COLO668 (cell line): Measurements from ENCODE around the gene LRRC26.
"Not testable (repeated sequence)": the region's sequence is repeated elsewhere in the genome, so short reads cannot be mapped to it uniquely, and the experiment has no call there.

Source experiments
- DNase-seq: peaks from one replicate; lab custom pipeline; 2025; ENCODE audit not compliant: unreplicated experiment; lab: John Stamatoyannopoulos, UW

Gene LRRC26

GRCh38 chr9:137139468-137140150 is 30.2 kb downstream of the LRRC26 start:
- no peak for DNase-seq

GRCh38 chr9:137138722-137139467 is 31.0 kb downstream of the LRRC26 start, which contains the start of gene GRIN1:
TSS of gene GRIN1 (plus strand) at chr9:137139154. CDS start at chr9:137139487, 333 bp downstream.
- no peak for DNase-seq

GRCh38 chr9:137138058-137138721 is 31.7 kb downstream of the LRRC26 start:
- DNase-seq = no peak

DNA sequence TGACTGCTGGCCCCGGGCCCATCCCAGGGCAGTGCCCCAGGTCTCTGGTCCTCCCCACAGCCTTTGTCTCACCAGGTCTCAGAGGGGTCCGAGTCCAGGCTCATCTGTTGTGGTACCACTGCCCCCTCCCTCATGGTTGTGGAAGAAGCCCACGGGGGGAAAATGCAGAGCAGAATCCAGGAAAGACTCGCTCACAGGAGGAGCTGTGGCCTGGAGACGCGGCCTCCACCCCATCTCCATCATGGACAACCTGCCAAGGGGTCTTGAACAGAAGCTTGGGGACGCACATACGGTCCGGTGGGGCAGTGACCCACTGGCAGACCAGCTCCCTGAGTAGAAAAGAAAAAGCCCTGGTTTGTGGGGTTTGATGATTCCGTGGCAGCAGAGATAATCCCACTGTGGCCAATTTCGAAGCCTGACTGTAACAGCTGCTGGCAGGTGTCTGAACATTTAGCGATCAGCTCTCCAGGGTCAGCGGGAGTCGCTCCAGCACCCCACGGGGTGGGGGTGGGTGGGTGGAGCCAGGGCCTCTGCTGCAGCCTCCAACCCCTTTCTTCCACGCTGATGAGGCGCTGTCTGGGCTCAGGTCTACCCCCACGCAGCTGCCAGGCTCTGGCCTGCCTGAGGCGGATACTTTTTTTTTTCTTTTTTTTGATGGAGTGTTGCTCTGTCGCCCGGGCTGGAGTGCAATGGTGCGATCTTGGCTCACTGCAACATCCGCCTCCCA is 32.8 kb downstream of the LRRC26 start:
- peak; percentile 24 for DNase-seq

GRCh38 chr9:137136261-137136880 is 33.5 kb downstream of the LRRC26 start:
- peak; percentile 40 for DNase-seq

DNA sequence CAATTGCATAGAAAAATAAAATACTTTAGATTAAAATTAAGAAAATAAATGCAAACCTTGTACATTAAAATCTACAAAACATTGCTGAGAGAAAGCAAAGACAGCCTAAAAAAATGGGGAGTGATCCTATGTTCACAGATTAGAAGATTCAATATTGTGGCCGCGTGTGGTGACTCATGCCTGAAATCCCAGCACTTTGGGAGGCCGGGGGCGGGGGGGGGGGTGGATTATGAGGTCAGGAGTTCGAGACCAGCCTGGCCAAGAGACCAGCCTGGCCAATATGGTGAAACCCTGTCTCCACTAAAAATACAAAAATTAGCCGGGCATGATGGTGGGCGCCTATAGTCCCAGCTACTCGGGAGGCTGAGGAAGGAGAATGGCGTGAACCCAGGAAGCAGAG is 34.7 kb downstream of the LRRC26 start:
- not testable (repeated sequence) for DNase-seq

- DNase-seq = no peak
Measured at GRCh38 chr9:137134191-137134590, 35.7 kb downstream of the LRRC26 start.

DNA sequence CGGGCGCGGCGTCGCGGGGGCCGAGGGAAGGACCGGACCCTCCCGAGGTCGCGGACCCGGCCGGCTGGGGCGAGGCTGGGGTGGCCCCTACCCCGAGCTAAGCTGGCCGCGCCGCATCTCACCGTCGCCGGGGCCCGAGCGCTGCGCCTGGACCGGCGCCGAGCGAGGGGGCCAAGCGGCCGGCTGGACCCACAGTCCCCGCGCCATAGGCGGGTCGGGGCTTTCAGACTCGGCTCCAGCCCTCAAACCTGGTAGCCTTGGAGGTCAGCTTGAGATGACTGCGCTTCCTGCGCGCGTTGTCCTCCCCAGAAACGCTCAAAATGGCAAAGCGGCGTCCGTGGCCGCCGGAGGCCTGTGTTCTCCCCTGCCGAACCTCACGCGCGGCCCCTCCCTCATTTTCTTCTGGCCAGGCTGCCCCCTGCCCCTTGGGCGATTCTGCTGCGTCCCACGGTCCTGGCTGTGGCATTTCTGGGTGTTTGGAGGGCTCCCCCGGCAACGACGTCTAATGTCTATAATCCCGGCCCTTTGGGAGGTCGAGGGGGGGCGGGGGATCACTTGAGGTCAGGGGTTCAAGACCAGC is 39.6 kb downstream of the LRRC26 start:
- DNase-seq = peak; percentile 59

GRCh38 chr9:137129456-137130175 is 40.2 kb downstream of the LRRC26 start:
- peak; percentile 95 for DNase-seq

- DNase-seq = peak; percentile 28
Measured at GRCh38 chr9:137128862-137129455, 40.9 kb downstream of the LRRC26 start.

- DNase-seq = no peak
Measured at GRCh38 chr9:137128158-137128861, 41.5 kb downstream of the LRRC26 start.

GRCh38 chr9:137127301-137128157 is 42.3 kb downstream of the LRRC26 start:
- no peak for DNase-seq

GRCh38 chr9:137126786-137127185 is 43.1 kb downstream of the LRRC26 start:
- DNase-seq = no peak

GRCh38 chr9:137123952-137124462 is 45.8 kb downstream of the LRRC26 start:
- not testable (repeated sequence) for DNase-seq

DNA sequence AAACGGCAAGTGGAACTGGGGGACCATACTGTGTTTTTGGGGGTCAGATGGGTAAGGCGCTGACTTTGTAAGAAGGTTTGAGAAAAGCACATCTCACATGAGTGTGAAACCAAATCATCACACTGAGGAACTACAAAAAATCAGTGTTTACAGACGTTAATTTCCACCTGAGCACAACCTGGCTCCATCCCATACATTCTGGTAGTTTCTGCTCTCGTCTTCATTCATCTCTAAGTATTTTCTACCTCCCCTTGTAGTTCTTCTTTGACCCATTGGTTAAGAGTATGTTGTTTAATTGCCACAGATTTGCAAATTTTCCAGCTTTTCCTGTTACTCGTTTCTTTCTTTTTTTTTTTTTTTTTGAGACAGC is 46.4 kb downstream of the LRRC26 start:
- DNase-seq = no peak

DNA sequence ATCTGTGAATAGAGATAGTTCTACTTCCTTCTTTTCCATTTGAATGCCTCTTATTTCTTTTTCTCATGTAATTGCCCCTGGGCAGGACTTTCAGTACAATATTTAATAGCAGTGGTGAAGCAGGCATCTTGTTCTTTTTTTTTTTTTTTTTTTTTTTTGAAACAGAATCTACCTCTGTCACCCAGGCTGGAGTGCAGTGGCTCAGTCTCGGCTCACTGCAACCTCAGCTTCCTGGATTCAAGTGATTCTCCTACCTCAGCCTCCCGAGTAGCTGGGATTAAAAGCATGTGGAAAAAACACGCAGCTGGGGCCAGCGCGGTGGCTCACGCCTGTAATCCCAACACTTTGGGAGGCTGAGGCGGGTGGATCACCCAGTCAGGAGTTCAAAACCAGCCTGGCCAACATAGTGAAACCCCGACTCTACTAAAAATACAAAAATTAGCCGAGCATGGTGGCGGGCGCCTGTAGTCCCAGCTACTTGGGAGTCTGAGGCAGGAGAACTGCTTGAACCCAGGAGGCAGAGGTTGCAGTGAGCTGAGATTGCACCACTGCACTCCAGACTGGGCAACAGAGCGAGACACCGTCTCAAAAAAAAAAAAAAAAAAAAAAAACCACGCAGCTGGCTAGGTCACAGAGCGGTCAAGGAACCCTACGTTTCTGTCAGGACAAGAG is 46.9 kb downstream of the LRRC26 start:
- DNase-seq = not testable (repeated sequence)
